ENCODE results near the gene KCMF1.

DNA sequence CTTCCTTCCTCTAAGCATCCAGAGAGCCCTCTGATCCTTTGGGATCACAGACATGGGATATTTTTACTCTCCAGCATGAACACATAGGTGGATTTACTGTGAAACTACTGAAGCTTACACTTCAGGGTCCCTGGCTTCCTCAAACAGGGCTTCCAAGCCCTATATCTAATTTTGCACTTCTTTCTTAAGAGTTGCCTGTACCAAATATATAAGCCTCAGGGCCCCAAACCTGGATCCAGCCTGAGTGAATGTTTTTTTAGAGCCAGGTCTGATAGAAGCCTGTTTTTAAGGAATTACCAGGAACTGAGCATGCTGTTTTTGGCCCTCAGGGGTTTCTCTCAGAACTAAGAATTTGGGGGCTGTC, 13.2 kb upstream of the KCMF1 start:
- TF ChIP-seq EZH2 (IDR thresholded peaks at IDR 0.05) (no peak), POLR2AphosphoS5 (IDR thresholded peaks at IDR 0.05; ENCODE audit: borderline replicate concordance, low read depth, low read length) (no peak), FOXP2 (optimal IDR thresholded peaks at IDR 0.05; ENCODE audit: control extremely low read depth, extremely low read length, insufficient read depth) (no peak)

Measured in SK-N-MC (cell line).